Neural progenitor cell (in vitro differentiated cells): ENCODE measurements around the gene FSTL5.

Experiments used
- EZH2 ChIP-seq: fragments of 200-600 bp; sonication (generic); IDR thresholded peaks from 2 replicates; pipeline ENCODE4 v1.6.1; 2017; ENCODE audit warnings: antibody characterized with exemption, mild to moderate bottlenecking, moderate library complexity
- TF ChIP-seq, protein P1 (sequence below): fragments of 200-600 bp; sonication (generic); IDR thresholded peaks from 2 replicates; pipeline ENCODE4 v1.5.1; 2017; ENCODE audit warnings: antibody characterized with exemption, mild to moderate bottlenecking

DNA sequence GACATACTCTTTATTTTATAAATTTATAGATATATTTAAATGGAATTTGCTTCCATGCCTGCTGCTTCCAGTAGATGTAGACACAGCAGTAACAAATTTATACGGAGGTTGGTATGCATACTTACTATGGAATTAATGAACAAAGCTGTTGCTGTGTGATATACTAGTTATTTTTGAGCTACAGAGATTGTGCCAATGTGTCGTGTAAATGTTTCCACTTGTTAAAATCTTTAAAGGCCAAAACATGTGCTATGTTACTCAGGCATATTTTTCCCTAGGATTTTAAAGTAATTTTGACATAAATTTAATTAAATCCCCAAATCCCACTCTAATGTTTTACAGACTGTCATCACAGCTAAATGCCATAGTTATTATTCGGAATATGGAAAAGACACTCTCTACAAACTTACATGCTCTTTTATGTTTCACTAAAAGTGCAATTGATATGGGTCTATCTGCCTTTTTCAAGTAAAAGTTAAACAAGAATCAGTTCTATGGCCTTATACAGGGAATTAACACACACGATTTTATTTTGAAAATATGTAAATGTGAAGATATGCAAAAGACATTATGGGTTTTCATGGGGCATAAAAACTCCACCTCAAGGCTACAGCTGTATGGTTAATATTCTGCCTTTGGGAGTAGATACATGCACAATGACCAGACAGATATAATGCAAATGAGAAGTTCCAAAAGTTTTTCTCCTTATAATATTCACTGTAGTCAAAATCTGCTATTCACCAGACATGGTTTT, 256.8 kb downstream of the FSTL5 start:
- no peak for TF ChIP-seq EZH2
- TF ChIP-seq, protein P1, sequence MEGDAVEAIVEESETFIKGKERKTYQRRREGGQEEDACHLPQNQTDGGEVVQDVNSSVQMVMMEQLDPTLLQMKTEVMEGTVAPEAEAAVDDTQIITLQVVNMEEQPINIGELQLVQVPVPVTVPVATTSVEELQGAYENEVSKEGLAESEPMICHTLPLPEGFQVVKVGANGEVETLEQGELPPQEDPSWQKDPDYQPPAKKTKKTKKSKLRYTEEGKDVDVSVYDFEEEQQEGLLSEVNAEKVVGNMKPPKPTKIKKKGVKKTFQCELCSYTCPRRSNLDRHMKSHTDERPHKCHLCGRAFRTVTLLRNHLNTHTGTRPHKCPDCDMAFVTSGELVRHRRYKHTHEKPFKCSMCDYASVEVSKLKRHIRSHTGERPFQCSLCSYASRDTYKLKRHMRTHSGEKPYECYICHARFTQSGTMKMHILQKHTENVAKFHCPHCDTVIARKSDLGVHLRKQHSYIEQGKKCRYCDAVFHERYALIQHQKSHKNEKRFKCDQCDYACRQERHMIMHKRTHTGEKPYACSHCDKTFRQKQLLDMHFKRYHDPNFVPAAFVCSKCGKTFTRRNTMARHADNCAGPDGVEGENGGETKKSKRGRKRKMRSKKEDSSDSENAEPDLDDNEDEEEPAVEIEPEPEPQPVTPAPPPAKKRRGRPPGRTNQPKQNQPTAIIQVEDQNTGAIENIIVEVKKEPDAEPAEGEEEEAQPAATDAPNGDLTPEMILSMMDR, result no peak
